ENCODE measurements around the gene SUV39H2.

GRCh38 chr10:14926722-14927416, 48.2 kb downstream of the SUV39H2 start:
- no peak for TF ChIP-seq POLR2A (IDR thresholded peaks at IDR 0.05; ENCODE audit: low read depth)
- TF ChIP-seq CTCF (IDR thresholded peaks at IDR 0.05): no peak
- no peak for TF ChIP-seq POLR2AphosphoS5 (IDR thresholded peaks at IDR 0.05)
- TF ChIP-seq EP300 (IDR thresholded peaks at IDR 0.05): no peak

Measured in esophagus muscularis mucosa (tissue), 4 donors.